Limb (tissue), 2 donors: Measurements from ENCODE around the gene HSFY1.
"Not testable (repeated sequence)": the region's sequence is repeated elsewhere in the genome, so short reads cannot be mapped to it uniquely, and the experiment has no call there.

Source experiments
- DNase-seq, 2 donors: peaks; one replicate each; pipeline ENCODE4 v3.0.0-alpha.2; 2016; ENCODE audit errors: extremely low spot score in 2 of 2

HSFY1 gene, protein sequence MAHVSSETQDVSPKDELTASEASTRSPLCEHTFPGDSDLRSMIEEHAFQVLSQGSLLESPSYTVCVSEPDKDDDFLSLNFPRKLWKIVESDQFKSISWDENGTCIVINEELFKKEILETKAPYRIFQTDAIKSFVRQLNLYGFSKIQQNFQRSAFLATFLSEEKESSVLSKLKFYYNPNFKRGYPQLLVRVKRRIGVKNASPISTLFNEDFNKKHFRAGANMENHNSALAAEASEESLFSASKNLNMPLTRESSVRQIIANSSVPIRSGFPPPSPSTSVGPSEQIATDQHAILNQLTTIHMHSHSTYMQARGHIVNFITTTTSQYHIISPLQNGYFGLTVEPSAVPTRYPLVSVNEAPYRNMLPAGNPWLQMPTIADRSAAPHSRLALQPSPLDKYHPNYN

DNA sequence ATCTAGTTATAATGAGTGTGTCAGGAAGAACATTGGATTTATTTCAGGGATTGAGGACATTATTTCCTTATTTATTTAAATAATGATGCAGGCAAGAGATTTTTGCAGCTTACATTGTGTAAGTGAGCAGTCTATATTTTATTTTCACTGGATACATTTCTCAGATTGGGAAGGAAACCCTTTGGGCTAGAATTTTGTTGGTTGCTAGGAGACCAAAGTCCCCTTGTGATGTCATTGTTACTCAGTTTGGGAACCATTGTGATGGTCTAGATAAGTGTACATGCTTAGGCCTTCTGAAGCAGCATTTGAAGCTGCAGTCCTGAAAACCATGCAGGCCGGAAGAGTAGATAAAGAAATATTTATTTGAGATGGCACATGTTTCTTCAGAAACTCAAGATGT lies at the start of gene HSFY1:
HSFY1 (plus strand) TSS at position 301 of the 400 bp plus-strand sequence; CDS start at position 369, 68 bp downstream.
- DNase-seq: not testable (repeated sequence)

DNA sequence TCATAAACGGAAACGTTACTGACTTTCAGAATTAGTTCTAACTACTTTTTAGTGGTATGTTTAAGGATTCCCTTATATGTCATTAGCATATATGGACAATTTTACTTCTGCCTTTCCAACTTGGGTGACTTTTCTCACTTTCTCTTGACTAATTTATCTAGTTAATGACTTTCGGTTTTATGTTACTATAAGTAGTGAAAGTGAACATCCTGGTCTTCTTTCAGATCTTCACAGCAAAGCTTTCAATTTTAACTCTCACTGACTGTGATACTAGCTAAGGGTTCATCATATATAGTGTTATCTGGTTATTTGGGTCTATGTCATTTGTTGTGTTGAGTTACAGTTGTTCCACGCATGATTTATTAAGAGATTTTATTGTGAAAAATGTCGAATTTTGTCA lies 42.3 kb upstream of the HSFY1 start:
- DNase-seq: not testable (repeated sequence)

DNA sequence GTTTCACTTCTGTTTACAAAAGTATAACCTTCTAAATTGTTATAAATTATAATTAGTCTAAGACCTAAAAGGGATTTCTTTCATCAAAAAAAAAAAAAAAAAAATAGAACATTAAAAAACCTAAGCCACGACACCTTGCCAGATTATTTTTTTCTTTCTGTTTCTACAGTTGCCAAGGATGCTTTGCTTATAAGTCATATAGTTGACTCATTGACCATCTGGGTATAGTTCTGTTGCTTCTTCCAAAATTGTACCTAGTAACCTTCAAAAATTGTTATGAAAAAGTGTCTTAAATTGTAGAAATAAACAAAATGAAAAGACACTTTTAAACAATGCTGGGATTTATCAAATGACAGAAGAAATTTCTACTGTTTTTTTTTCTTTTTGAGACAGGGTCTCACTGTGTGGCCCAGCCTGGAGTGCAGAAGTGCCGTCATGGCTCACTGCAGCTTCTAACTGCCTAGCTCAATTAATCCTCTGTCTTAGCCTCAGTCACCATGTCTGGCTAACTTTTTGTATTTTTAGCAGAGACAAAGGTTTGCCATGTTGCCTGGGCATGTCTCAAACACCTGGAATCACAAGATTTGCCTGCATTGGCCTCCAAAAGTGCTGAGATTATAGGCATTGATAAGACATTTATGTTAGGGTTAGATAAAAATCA lies 15.4 kb upstream of the HSFY1 start:
- DNase-seq: not testable (repeated sequence)

DNA sequence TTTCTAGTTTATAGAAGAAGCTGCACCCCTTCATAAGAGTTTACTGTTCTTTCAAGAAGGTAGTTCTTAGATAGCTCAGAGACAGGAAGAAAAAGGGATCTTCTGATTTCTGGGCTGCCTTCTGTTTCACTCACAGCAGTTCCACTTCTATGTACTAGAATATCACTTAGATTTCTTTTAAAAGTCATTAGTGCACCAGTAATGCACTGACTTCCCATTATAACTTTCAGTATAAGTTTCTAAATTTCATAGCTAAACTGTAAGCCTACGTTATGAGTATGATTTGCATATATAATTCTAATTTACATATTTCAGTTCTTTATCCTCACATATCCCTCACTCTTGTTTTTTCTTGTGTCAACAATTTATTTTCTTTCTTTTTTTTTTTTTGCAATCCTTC lies 7.6 kb upstream of the HSFY1 start:
- not testable (repeated sequence) for DNase-seq

DNA sequence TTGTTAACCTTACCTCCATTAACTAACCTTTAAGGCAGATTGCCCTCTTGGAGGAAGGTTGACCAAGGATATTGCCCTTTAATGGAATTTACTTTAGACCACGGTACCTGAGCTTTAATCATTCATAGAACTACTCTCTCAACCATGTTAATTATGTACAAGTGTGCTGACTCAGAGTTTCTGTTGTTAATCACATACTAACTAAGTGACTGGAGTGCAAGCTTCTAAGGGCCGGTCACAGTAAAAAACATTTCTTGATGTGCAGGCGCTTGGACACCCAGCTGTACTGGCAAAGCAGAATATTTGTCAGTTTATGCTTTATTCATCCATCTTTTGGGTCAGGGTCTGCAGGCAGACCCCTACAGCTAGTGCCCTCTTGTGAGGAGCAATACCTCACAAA lies 6.6 kb downstream of the HSFY1 start:
- not testable (repeated sequence) for DNase-seq

DNA sequence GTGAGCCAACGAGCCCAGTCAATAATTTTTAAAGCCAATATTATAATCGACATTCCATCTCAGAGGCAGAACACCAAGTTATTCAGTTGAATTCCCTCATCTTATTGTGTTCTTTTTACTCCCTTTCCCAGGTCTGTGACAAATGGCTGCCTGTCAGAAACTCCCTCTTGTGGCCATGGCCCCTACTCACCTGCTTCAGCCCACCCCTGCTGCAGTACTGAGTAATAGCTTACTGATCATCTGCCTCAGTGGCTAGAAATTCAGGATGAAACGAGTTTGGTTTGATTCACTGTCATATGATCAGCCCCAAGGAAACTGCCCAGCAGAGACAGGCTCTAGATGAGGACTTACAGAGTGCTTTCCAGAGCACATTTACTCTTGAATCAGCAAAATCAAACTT lies 19.4 kb downstream of the HSFY1 start:
- DNase-seq: not testable (repeated sequence)
